Astrocyte of the spinal cord (primary cell): ENCODE data around the gene RPS6KA3.

Experiments
- DNase-seq: peaks from one replicate; pipeline ENCODE4 v3.0.0; 2011; ENCODE audit warnings: low read depth, low spot score
- H3K4me3 ChIP-seq: 2 replicates; pipeline ENCODE4 v1.5.1; 2011; ENCODE audit warnings: low read depth, mild to moderate bottlenecking, low read length, moderate library complexity
- CTCF ChIP-seq: IDR thresholded peaks from 2 replicates; pipeline ENCODE4 v1.5.1; 2012; ENCODE audit warnings: low read depth, mild to moderate bottlenecking, low read length, inconsistent platforms
- in situ Hi-C: cut with HindIII; loops from 2 replicates; pipeline ENCODE4 v1.10.0; 2017; ENCODE audit warnings: low sequenced_read_pairs

The RPS6KA3 gene

DNA sequence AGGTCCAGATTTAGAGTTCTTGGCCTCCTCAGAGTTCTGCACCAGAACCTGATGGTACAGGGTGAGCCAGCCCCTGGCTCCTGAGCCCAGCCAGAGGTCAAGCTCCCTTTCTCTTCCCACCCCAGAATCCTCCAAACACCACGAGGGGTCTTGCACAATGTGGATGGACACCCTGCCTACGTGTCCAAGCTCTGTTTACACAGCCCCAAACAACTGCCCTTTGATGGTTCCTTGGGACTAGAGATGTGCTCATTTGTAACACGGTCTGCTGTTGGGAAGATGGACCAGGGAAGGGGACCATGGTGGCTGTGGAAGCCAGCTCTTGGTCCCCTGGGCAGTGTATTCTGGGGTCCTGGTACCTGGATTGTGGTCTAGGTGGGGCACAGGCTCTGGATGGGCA lies 40.0 kb upstream of the RPS6KA3 start:
- DNase-seq = no peak
- no peak overlapping the region for H3K4me3 ChIP-seq
- in situ Hi-C loops = no loop called here
- no peak for TF ChIP-seq CTCF

GRCh38 chrX:20300822-20301221 lies 34.1 kb upstream of the RPS6KA3 start:
- in situ Hi-C loops = no loop called here
- no peak overlapping the region for H3K4me3 ChIP-seq
- DNase-seq = no peak
- no peak for TF ChIP-seq CTCF

GRCh38 chrX:20294957-20295356 lies 28.2 kb upstream of the RPS6KA3 start:
- no peak for DNase-seq
- TF ChIP-seq CTCF = no peak
- in situ Hi-C loops = no loop called here
- no peak overlapping the region for H3K4me3 ChIP-seq

DNA sequence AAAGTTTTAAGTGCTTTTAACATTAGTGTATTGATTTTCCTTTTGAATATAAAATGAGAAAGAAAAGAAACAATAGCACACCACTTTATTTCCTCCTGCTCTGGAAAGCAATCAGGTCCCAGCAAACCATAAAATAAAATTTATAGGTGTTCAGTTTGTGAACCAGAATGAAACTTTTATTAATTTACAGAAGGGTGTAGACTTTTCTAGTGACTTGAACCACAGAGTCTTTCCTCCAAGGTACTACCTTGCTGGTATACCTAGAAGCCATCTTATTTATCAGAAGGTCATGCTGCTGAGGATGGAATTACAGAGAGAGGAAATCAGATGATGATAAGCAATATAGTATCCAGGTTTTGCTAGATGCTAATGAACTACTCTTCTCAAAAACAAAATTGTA lies 27.6 kb upstream of the RPS6KA3 start:
- no peak for TF ChIP-seq CTCF
- in situ Hi-C loops = no loop called here
- DNase-seq = no peak
- H3K4me3 ChIP-seq = no peak overlapping the region

- TF ChIP-seq CTCF = no peak
- in situ Hi-C loops = no loop called here
Observed at GRCh38 chrX:20285511-20285910, 18.8 kb upstream of the RPS6KA3 start.

GRCh38 chrX:20284992-20285391 lies 18.3 kb upstream of the RPS6KA3 start:
- DNase-seq = no peak
- in situ Hi-C loops = no loop called here
- no peak overlapping the region for H3K4me3 ChIP-seq
- TF ChIP-seq CTCF = no peak

More at GRCh38 chrX:20285511-20285910, 18.8 kb upstream of the RPS6KA3 start:
- H3K4me3 ChIP-seq = no peak overlapping the region
- no peak for DNase-seq

- DNase-seq = no peak
- no peak for TF ChIP-seq CTCF
- in situ Hi-C loops = no loop called here
- H3K4me3 ChIP-seq = no peak overlapping the region
Observed at GRCh38 chrX:20284444-20284843, 17.7 kb upstream of the RPS6KA3 start.
